Measurements from ENCODE around the gene MAP3K5. TPM values are rescaled to one million over a fixed set of nuclear protein-coding genes. Genes with fewer than 3 reads are reported as not detected.

MAP3K5 gene
- total RNA-seq, 1 experiment from 2014 or later = 8.1 TPM

- ATAC-seq = no peak
- in situ Hi-C loops (cut with HindIII; ENCODE audit: low pct_unique_long_range_greater_than_20kb, low sequenced_read_pairs) = no loop called here
Observed at GRCh38 chr6:136522636-136523035, 269.6 kb downstream of the MAP3K5 start.

DNA sequence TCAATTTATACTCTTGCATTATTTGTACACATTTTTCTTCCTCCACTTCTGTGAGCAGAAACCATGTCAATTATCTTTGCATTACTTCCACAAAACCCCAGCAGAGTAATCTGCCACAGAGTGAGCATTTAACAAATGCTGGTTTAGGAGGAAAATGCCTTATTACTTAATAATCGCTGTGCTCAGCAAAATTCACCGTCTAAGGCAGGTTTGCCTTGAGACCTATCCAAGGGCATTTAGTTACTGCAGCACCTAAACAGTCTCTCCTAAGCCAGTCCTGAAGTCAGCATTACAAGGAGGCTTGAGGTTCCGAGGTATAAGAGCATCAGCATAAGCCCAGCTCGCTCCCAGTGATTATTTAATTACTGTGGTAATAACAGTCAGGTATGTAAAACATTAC, 270.4 kb downstream of the MAP3K5 start:
- TF ChIP-seq REST (IDR thresholded peaks at IDR 0.05; ENCODE audit: insufficient read depth in 1 of 2, low read depth in 2 of 2, low read length in 1 of 2) = no peak
- no peak for TF ChIP-seq TCF7L2 (IDR thresholded peaks at IDR 0.05; ENCODE audit: low read depth, low read length)
- TF ChIP-seq, protein P1, sequence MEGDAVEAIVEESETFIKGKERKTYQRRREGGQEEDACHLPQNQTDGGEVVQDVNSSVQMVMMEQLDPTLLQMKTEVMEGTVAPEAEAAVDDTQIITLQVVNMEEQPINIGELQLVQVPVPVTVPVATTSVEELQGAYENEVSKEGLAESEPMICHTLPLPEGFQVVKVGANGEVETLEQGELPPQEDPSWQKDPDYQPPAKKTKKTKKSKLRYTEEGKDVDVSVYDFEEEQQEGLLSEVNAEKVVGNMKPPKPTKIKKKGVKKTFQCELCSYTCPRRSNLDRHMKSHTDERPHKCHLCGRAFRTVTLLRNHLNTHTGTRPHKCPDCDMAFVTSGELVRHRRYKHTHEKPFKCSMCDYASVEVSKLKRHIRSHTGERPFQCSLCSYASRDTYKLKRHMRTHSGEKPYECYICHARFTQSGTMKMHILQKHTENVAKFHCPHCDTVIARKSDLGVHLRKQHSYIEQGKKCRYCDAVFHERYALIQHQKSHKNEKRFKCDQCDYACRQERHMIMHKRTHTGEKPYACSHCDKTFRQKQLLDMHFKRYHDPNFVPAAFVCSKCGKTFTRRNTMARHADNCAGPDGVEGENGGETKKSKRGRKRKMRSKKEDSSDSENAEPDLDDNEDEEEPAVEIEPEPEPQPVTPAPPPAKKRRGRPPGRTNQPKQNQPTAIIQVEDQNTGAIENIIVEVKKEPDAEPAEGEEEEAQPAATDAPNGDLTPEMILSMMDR (IDR thresholded peaks at IDR 0.05) = no peak
- no peak for TF ChIP-seq SIN3A (IDR thresholded peaks at IDR 0.05; ENCODE audit: borderline replicate concordance, insufficient read depth, low read depth, low read length)
- no peak for TF ChIP-seq POLR2AphosphoS5 (IDR thresholded peaks at IDR 0.05; ENCODE audit: low read depth, low read length)
- intact Hi-C loops (cut with micrococcal nuclease; ENCODE audit: unreplicated experiment) = no loop called here
- Histone ChIP-seq H3K4me3 (ENCODE audit: low read depth in 2 of 2, low read length in 2 of 2) (no peak overlapping the region), H3K9me3 (ENCODE audit: control insufficient read depth, insufficient read depth, low read depth, low read length) (no peaks in the 10 kb centered on the region), H3K27me3 (ENCODE audit: control insufficient read depth, insufficient read depth, low read length) (no peaks in the 10 kb centered on the region), H3K4me1 (ENCODE audit: control insufficient read depth, insufficient read depth, low read length) (peaks cover 7% of the 10 kb centered on the region; the same call in 1 of the 2 replicates), H3K27ac (ENCODE audit: low read length) (no peak overlapping the region), H3K36me3 (ENCODE audit: control insufficient read depth, insufficient read depth, low read length) (no peaks in the 10 kb centered on the region)
- no peak for DNase-seq (ENCODE audit: low read depth, low spot score)
- in situ Hi-C loops (cut with HindIII; ENCODE audit: low pct_unique_long_range_greater_than_20kb, low sequenced_read_pairs) = no loop called here
- no TSS peak for BruUV-seq (replicated peaks)
- ATAC-seq = no peak
- ChIA-PET POLR2A (no interaction called here), CTCF (no interaction called here)

More at GRCh38 chr6:136522636-136523035, 269.6 kb downstream of the MAP3K5 start:
- no TSS peak for BruUV-seq (replicated peaks)
- Histone ChIP-seq H3K9me3 (ENCODE audit: control insufficient read depth, insufficient read depth, low read depth, low read length) (no peaks in the 10 kb centered on the region), H3K4me3 (ENCODE audit: low read depth in 2 of 2, low read length in 2 of 2) (no peak overlapping the region), H3K27ac (ENCODE audit: low read length) (no peak overlapping the region), H3K36me3 (ENCODE audit: control insufficient read depth, insufficient read depth, low read length) (no peaks in the 10 kb centered on the region), H3K27me3 (ENCODE audit: control insufficient read depth, insufficient read depth, low read length) (no peaks in the 10 kb centered on the region), H3K4me1 (ENCODE audit: control insufficient read depth, insufficient read depth, low read length) (peaks cover 7% of the 10 kb centered on the region; the same call in 1 of the 2 replicates)
- TF ChIP-seq POLR2AphosphoS5 (IDR thresholded peaks at IDR 0.05; ENCODE audit: low read depth, low read length) = no peak
- no peak for TF ChIP-seq TCF7L2 (IDR thresholded peaks at IDR 0.05; ENCODE audit: low read depth, low read length)
- no peak for TF ChIP-seq REST (IDR thresholded peaks at IDR 0.05; ENCODE audit: insufficient read depth in 1 of 2, low read depth in 2 of 2, low read length in 1 of 2)
- CTCF ChIA-PET = no interaction called here
- POLR2A ChIA-PET = no interaction called here
- intact Hi-C loops (cut with micrococcal nuclease; ENCODE audit: unreplicated experiment) = no loop called here
- no peak for DNase-seq (ENCODE audit: low read depth, low spot score)

All from Panc1 (cell line).